GM12873 (cell line): ENCODE data around the gene PRR19.

ENCODE experiments used
- TF ChIP-seq, protein P1 (sequence below): IDR thresholded peaks from 2 replicates; pipeline ENCODE4 v1.5.1; 2012; ENCODE audit warnings: low read depth, mild to moderate bottlenecking, moderate library complexity, low read length, control low read depth; ENCODE audit not compliant: insufficient read depth; ENCODE audit errors: missing control alignments

The PRR19 gene

DNA sequence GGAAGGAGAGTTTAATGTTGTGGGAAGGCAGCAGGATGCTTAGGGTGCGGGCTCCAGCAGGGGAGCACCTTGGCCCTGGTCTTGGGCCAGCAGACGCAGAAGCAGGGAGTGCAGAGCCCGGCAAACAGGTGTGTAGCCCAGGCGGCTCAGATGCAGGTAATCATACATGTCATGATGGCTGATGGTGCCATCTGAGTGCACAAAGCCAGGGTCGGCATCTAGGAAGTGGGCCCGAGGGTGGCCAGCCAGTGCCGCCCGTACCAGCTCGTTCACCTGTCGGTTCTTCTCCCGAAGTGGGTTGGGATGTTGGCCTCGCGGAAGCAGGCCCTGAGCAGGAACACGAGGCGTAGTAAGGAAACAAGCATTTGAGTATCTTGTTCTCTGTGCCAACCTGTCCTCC lies 4.9 kb upstream of the PRR19 start:
- TF ChIP-seq, protein P1, sequence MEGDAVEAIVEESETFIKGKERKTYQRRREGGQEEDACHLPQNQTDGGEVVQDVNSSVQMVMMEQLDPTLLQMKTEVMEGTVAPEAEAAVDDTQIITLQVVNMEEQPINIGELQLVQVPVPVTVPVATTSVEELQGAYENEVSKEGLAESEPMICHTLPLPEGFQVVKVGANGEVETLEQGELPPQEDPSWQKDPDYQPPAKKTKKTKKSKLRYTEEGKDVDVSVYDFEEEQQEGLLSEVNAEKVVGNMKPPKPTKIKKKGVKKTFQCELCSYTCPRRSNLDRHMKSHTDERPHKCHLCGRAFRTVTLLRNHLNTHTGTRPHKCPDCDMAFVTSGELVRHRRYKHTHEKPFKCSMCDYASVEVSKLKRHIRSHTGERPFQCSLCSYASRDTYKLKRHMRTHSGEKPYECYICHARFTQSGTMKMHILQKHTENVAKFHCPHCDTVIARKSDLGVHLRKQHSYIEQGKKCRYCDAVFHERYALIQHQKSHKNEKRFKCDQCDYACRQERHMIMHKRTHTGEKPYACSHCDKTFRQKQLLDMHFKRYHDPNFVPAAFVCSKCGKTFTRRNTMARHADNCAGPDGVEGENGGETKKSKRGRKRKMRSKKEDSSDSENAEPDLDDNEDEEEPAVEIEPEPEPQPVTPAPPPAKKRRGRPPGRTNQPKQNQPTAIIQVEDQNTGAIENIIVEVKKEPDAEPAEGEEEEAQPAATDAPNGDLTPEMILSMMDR: no peak

DNA sequence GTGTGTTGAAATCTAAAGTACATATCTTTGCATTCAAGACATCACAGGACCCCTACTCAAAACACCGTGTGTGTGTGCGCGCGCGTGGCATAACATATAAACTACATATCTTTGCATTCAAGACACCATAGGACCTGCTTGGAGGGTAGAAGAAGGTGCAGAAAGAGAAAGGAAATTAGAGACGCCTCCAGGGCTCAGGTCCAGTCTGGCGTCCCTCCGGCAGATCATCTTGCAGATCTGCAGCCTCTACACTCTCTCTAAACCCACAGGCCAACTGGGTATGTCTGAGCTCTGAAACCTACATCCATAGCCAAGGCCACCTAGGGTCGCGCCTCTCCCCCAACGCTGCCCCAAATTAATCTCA lies 1.2 kb downstream of the PRR19 start:
- TF ChIP-seq, protein P1: no peak

DNA sequence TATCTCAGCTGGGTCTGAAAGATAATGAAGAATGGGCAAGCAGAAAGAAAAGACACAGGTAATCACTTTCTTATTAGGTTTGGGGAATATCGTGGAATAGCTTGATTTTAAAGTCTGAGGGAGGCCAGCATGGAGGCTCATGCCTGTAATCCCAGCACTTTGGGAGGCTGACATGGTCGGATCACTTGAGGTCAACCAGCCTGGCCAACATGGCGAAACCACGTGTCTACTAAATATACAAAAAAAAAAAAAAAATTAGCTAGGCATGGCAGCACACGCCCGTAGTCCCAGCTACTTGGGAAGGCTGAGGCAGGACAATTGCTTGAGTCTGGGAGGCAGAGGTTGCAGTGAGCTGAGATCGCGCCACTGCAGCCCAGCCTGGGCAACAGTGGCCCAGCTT lies 1.9 kb downstream of the PRR19 start:
- TF ChIP-seq, protein P1: no peak

DNA sequence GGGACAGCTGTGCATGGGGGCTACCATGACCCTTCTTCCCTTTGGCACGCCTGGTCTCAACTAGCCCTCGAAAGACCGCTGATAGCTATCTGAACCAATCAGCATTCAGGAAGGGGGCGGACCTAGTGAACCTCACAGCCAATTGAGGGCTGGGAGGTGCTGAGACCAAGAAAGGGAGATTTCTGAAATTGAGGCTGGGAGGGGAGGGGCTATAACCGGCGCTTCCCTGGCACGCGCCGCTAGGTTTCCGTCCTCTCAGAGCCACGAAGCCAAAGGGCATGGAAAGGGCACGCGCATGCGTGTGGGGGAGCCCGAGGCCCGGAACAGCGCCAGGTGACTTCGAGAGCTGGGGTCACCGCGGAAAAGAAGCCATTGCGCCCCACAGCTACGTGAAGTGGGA lies 4.7 kb downstream of the PRR19 start:
- TF ChIP-seq, protein P1: no peak

DNA sequence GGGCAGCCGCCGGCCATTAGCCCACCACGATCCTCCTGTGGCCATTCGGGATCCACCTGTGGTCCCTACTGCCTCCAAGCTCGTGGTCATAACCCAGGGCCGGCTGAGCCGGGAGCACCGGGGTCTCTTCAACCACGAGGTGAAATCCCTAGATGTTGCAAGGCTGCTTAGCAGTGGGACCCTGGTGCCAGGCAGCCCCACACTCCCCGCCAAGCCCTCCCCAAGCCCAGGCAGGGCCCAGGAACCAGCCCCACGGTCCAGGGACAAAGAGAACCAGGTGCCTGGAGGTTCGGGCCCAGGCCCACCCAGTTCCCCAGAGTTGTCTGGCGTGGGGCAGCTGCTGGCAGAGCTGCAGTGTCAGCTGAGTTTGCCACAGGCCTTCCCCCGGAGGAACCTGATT lies 7.8 kb downstream of the PRR19 start:
- TF ChIP-seq, protein P1: no peak

DNA sequence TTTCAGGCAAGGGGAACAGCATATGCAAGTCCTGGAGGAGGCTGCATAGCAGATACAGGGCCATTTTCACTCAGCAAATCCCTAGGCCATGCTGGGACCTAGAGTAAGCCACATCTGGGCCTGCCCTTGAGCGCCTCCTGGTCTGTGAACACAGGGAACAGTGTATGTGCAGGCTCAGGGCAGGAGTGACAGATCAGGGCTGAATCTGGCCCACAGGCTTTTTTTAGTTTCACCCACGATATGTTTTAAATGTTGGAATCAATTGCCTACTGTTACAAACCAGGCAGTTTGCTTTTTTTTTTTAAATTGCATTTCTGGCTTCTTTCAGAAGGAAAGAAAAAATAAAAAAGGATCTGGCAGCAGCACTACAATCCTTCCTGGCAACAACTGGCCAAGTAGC lies 9.7 kb downstream of the PRR19 start:
- TF ChIP-seq, protein P1: no peak

DNA sequence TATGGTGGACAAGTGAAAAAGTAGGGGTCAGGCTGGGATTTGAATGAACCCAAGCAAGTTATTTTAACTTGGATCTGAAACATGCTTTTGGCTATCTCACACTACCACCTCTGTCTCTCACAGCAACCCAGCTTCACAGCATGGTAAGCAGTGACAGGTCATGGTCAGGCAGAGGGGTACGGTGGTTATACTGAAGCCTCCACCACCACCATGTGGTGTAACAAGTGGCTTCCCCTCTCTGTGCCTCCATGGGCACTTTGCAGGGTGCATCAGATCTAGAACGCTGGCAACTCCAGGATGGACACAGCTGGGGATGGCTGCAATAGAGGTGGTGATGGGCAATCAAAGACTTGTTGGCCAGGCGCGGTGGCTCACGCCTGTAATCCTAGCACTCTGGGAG lies 10.4 kb downstream of the PRR19 start:
- TF ChIP-seq, protein P1: no peak
